Skeletal muscle cell (primary cell): Measurements from ENCODE around the gene LNX1.
A peak's percentile ranks its signal among the peaks of the same experiment; 100 is the strongest.

Source experiments
- DNase-seq: peaks from one replicate; pipeline ENCODE4 v3.0.0-alpha.2; 2010; ENCODE audit warnings: low read depth
- H3K4me3 ChIP-seq: 2 replicates; pipeline ENCODE4 v1.5.1; 2011; ENCODE audit warnings: low read depth, mild to moderate bottlenecking, control low read depth, low read length, moderate library complexity

Gene LNX1

DNA sequence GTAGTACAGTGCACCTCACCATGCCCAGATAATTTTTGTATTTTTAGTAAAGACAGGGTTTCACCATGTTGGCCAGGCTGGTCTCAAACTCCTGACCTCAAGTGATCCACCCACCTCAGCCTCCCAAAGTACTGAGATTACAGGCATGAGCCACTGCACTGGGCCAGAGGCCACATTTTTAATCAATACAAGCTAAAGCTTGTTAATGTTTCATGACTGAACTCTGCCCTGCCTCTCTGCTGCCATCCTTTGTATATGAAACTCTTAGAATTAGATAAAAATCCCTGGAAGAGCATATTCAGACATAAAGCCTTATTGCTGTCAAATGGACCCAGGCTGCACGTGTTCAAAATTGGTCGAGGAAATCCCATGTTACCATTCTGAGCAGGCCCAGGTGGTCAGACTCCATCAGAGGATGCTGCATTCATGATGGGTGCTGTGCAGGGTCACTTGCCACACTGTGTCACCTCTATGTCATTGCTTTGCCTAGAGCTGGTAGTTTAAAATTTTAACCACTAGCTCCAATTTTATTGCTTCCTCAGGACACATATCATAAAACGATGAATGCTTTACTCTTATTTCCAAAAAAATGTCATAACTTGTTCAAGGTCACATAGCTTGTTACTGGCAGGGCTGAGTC, 45.2 kb downstream of the LNX1 start:
- no peak for DNase-seq
- no peak overlapping the region for H3K4me3 ChIP-seq

DNA sequence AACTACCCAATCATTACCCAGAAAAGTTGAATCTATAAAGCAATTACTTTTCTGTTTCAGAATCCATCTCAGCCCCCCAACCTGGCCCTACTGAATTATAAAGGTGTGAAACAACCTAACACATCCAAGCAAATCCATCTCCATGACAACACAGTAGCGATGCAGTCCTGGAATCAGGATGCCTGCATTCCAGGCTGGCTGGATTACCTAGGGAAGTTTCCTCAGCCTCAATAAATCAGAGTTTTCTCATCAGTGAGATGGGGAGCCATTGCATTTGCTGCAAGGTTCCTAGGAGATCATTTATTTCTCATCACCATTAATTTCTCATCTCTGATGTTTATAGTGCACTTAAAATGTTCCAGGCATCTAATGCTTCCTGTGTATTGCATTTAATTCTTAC, 46.0 kb downstream of the LNX1 start:
- no peak overlapping the region for H3K4me3 ChIP-seq
- DNase-seq = no peak

GRCh38 chr4:53543561-53543960, 47.7 kb downstream of the LNX1 start:
- DNase-seq = no peak
- H3K4me3 ChIP-seq = no peak overlapping the region

DNA sequence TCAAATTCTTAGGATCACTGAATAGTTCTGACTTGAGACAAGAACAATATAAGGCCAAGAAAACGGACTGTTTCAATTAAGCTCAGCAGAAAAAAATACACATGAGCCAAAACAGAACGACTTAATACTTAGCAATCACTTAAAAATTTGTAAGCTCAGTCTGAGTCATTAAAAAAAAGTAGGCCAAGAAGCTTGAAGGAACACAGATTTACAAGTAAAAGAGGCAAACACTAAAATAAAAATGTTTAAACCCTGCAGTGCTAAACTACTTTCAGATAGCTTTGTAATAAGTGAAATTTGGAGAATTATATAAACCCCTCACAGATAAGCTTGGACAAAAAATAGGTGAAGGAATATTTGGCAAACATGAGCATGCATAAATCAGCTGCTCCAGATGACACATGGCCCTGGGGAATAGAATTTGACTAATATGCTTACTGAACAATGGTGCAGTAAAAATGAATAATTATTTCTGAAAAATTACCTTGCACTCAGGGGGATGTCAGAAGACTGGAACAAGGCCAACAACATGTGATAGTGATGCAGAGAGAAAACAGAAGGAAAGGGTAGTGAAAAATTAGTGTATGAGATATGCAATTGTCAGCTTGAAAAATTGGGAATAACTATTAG, 49.6 kb downstream of the LNX1 start:
- DNase-seq = peak; percentile 85
- no peak overlapping the region for H3K4me3 ChIP-seq

DNA sequence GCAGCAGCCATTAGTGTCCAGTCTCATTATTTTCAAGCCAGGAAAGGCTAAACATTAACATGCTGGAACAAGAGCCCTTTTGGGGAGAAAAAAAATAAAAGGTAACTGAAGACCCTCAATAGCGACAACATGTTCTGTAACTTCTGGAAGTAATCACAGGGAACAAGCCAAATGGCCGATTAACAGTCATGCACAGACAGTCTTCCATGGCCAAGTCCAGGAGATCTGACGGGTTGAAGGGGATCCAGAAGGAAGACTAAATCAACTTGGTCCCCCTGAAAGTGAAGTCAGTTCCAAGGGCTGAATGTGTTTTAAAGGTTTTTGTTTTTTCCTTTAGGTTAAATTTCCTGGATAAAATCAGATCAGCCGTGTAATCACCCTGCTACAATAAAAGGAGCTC, 52.5 kb downstream of the LNX1 start:
- no peak for DNase-seq
- H3K4me3 ChIP-seq = no peak overlapping the region

DNA sequence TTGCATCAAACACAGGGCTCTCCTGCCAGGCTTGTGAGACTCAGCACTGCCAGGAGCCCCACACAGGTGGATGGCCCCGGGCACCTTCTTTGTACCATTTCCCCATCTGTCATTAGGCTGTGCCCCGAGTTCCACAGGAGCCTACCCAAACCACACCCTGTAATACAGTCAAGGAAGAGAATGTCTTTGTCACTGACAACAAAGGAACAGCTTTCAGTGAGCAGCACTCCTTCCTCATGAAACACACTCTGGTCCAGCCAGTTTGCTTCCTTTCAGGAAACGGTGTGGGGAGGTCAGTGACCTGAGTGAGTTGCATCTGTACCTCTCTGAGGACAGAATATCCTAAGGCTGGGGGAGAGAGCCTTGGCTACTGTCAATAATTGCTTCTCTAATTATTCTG, 53.7 kb downstream of the LNX1 start:
- no peak overlapping the region for H3K4me3 ChIP-seq
- no peak for DNase-seq

DNA sequence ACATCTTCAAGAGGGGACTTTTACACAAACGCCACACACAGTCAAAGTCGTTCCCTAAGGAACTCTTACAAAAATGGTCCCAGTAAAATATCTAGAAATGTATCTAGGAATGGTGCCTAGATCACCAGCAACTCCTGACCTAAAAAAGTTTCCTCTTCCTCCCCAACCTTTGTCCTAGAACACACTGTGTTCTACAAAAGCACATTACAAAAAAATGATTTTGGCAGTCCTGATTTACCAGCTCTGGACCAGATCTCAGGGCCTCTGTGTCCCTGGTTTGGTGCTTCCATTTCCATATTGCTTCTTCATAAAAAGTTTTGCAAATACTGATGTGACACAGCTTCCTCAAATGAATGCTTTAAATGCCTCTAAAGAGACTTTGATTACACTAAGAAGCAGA, 55.0 kb downstream of the LNX1 start:
- H3K4me3 ChIP-seq = no peak overlapping the region
- DNase-seq = no peak

GRCh38 chr4:53535567-53535966, 55.7 kb downstream of the LNX1 start:
- no peak for DNase-seq
- no peak overlapping the region for H3K4me3 ChIP-seq

- H3K4me3 ChIP-seq = no peak overlapping the region
- DNase-seq = no peak
These were observed 56.6 kb downstream of the LNX1 start for GRCh38 chr4:53534684-53535083.

- DNase-seq = no peak
- H3K4me3 ChIP-seq = no peak overlapping the region
These were observed 58.8 kb downstream of the LNX1 start for GRCh38 chr4:53532521-53532920.

DNA sequence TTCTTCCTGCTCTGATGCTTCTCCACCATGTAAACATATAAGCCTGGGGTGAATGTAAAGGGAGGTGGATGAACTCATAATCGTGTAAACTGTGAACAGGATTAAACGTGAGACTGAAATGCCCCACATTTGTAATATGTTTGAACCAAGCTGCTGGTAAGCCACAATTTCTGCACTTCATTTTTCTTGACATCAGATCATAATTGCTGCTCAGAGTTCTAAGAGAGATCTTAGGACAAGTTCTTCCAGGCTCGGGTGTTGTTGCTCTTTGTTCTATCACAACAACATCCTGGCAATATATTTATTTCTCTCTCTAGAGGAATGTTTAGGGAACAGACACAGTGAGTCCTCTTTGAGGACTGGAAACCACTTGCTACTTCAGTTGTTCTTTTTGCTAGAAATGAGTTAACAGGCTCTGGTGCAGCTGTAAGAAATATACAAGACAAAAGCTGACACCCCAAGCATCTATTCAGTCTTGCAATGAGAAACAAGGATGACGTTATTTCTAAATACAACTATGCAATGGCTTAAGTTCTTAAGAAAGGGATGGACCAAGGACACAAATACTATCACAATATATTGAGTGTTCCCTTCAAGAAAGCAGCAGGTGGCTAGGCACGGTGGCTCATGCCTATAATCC, 59.6 kb downstream of the LNX1 start:
- no peak for DNase-seq
- no peak overlapping the region for H3K4me3 ChIP-seq

DNA sequence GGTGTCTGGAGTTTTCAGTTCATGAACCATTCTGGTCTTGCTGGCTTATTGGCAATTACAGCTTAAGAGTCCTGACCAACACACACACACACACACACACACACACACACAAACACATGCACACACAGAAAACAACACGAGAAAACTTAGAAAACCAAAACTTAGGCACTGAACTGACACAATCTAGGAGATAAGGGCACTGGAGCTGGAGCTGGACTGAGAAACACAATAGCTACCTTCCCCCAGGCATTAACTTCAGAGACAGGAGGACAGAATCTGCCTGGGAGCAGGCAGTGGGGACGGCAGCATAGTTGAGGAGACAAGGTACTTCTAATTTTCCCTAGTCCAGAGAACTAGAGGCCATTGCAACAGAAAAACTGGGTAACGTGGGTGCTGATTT, 62.3 kb downstream of the LNX1 start:
- no peak for DNase-seq
- no peak overlapping the region for H3K4me3 ChIP-seq

DNA sequence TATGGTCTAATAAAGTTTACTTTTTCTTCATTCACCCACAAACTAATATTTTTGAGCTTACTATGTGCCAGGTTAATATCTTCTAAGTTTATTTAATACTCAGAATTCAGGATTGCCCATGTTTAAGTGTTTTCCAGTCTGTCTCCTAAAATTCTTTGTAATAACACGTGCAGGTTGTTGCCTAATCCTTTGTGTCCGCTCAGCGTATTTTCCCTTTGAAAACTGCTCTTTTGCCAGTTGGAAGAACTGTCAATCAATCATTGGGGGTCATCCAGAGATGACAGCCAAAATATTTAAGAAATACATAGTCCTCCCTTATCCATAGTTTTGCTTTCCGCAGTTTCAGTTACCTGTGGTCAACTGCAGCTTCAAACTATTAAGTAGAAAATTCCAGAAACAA, 63.4 kb downstream of the LNX1 start:
- DNase-seq = no peak
- H3K4me3 ChIP-seq = no peak overlapping the region

- DNase-seq = no peak
These were observed 64.0 kb downstream of the LNX1 start for GRCh38 chr4:53527326-53527725.

DNA sequence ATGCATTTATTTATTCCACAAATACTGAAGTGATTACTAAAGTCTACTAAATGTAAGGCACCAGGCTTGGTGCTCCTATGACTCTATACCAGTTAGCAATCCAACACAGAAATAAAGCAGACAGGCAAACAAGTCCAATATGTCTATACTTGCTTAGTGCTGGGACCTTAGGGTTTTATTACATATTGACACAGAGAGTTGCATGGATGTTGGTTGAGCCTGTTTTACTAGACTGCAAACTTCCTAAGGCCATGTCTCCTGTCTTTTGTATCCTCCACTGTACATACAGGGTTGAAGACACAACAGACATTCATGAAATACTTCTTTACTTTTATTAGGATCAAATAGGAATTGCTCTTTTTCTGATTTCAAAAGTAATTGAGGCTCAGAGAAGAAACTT, 69.0 kb downstream of the LNX1 start:
- no peak overlapping the region for H3K4me3 ChIP-seq
- no peak for DNase-seq

More at GRCh38 chr4:53527326-53527725, 64.0 kb downstream of the LNX1 start:
- no peak overlapping the region for H3K4me3 ChIP-seq

- no peak for DNase-seq
- H3K4me3 ChIP-seq = no peak overlapping the region
These were observed 71.2 kb downstream of the LNX1 start for GRCh38 chr4:53520116-53520515.

DNA sequence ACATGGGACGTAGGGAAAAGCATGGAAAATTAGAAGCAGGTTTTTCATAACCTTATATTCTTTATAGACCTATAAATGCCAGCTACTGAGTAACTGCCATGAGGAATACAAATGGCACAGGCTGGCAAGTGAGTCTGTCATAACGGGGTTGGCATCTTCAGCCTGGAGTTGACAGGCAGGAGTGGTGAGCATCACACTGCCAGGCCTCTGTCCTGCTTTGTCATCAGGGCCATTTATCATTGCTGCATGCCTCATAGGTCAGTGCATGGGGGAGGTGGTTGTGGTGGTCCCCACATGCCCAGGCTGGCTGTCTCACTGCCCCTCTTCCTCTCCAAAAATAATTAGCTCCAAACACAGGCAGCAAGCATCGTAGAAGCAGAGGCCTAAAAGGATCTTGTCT, 72.5 kb downstream of the LNX1 start:
- H3K4me3 ChIP-seq = no peak overlapping the region
- no peak for DNase-seq

DNA sequence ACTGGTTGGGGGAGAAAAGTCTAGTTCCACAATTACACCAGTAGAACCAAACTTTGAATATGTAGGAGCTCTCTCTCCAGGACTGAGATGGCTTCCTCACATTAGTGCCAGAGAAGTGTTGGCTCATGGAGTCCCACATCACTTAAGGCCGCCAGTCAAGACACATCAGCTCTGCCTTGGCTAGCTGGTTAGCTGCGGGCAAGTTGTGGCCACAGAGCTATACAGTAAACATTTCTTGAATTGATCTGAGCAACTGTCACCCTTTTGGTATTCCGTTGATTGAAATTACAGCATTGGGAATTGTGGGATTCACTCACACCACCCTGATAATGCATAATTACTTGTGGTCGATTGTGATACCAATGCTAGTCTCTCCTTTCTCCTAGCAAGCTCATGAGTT, 76.2 kb downstream of the LNX1 start:
- DNase-seq = no peak
- H3K4me3 ChIP-seq = no peak overlapping the region

DNA sequence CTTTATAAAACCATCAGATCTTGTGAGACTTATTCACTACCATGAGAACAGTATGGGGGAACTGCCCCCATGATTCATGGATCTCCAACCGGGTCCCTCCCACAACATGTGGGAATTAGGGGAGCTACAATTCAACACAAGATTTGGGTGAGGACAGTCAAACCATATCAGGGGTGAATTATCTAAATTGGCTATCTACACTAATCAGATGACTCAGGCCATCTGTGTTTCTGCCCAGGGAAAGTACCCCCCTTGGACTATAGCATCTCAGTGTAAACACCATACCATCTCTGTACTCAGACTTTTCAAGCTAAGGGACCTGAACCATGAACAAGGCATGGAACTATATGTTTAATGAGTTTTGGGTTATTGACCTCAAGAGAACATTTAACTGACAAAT, 76.8 kb downstream of the LNX1 start:
- no peak for DNase-seq
- no peak overlapping the region for H3K4me3 ChIP-seq

DNA sequence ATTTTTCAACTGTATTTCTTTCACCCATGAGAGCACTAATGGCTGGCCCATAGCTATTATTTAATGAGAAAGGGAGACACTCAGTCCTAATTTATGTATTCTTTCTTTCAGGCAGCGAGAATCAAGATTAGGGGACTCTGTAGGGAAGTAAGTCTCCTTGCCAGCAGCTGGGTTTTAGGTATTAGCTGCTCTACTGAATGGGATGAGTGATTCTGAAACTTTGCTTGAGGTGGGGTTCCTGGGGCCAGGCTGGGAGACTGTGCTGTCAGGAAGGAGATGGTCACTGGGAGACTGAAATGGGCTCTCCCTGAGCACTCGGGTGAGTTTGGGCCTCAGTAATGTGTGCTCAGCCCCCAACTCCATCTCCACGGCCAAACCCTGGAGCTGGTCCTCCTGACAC, 78.7 kb downstream of the LNX1 start:
- DNase-seq = no peak

DNA sequence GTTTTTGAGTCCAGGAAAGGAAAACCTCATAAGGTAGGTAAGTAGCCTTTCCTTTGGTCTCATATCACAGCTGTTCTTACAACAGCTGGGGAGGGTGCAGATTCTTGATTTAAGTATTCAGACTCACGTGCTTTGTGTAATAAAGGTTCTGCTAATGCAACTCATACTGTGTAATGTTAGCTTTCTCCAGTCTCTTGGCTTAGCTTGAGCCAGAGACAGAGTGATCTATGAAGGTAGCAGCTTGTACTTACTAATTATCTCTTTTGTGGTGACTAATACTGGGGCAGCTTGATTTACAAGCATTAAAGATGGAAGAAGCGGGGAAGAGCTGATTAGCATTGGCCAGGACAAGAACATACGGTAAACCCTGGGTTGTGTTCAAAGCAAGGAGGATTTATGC, 80.3 kb downstream of the LNX1 start:
- H3K4me3 ChIP-seq = no peak overlapping the region
- no peak for DNase-seq

More for the DNA sequence above, 78.7 kb downstream of the LNX1 start:
- H3K4me3 ChIP-seq = no peak overlapping the region
